Glomerular visceral epithelial cell (primary cell): ENCODE results near the gene MYO15A.

Experiments
- DNase-seq: peaks from one replicate; pipeline ENCODE4 v3.0.0-alpha.2; 2016; ENCODE audit errors: extremely low spot score

MYO15A gene

DNA sequence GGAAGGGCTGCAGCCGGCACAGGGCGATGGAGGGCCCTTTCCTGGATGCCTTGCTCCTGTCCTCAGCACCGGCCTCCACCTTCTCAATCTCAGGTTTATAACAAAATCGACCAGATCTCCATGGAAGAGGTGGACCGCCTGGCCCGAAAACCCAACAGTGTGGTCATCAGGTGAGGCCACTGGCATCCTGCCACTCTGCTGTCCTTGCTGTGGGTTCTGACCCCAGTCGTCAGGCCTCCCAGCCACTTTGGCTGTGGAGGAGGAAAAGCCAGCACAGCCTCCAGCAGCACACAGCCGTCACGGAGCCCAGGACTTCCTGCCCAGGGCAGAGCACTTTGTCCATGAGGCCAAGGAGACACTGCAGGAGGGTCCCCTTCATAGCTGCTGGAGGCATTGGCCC lies 6.7 kb upstream of the MYO15A start:
- DNase-seq = no peak

DNA sequence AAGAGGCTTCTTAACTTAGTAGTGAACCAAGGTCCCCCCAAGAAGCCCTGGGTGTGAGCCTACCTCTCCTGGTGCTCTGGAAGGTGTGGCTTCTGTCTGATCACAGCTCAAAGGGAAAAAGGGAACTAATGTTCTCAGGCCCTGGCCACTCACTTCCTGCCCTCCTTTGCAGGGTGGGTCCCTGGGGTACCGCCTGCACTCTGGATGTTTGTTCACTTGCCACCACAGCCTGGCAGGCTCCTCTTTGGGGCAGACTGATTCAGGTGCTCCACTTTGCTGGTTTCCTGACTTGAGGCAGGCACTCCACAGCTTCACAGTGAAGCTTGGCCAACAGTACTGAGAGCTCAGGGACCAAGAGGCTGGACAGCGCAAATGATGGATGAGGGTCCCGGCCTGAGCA lies 5.9 kb upstream of the MYO15A start:
- no peak for DNase-seq

DNA sequence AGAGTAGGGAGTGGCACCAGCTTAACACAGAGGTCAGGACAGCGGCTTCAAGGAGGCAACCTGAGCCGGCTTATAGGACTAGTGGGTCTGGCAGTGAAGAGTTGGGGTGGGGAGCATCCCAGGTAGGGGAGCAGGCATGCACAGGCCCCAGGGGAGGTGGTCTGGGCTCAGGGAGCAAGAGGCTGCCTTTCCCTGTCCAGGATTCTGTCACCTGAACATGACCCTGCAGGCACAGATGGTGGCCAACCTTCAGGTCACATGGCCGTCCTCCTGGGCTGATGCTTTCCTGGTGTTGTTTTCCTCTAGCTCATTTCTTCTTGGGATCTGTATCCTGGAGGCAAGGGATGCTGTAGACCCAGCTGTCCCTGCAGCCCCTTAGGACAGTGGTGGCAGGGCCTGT lies 3.5 kb upstream of the MYO15A start:
- no peak for DNase-seq

DNA sequence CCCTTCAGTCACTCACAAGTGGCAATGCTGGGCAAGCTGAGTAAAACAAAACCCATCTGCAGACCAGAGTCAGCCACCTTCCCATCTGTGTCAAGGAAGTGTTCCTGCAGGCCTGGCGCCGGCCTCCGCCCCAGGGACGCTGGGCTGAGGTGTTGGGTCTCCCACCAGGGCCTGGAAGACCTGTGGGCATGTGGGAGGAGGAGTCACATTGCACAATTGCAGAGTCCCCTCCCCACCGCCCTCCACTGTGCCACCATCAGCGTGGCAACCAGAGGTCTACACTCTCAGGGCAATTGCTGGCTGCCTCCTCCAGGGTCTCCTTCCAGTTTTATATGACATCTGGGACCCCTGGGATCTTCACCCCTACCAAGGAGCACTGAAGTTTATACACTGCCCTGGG lies 3.0 kb upstream of the MYO15A start:
- no peak for DNase-seq

DNA sequence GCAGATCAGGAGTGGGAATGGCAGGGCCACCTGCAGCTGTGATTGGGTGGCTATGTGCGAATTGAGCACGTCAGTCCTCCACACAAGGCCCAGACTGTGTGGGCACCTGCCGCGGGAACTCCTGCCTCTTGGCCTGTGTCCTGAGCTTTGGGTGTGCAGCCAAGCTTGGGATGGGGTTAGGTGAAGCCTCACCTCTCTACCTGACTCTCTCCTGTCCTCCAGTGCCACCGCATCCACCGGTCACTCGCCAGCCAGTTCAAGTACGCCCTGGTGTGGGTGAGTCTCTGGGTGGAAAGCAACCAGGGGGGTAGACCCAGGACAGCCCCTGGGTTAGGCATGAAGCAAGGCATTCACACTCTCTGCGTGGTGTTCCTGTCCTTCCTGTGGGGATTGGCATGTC lies 2.3 kb upstream of the MYO15A start:
- DNase-seq = no peak

DNA sequence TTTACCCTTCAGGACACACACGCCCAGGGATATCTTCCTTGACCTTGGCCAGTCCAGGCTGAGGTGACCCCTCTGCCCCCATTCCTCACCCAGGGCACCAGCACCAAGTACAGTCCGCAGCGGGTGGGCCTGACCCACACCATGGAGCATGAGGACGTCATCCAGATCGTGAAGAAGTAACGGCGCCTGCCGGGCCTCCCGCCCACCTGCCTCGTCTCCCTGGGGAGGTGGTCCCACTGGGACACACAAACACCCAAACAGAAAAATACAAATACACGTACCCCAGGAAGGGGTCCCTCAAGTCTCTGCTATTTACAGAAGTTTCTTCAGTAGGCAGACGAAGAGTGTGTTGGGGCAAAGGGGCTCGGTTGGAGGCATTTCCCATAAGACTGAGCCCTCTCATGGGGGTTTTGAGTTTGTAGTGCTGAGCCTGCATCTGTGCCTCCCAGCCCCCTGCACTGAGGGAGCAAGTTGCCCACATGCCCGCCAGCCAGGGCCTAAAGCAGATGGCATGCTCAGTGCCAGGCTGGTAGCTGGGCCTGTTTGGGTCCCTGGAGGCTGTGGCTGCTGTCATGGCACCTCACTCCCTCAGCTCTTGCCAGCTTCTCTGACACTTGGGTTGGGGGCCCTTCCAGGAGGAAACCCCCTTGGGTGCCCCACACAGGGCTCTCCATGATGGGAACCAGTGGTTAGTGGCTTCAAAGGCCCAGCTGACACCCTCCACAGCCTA lies 1.3 kb upstream of the MYO15A start:
- no peak for DNase-seq

DNA sequence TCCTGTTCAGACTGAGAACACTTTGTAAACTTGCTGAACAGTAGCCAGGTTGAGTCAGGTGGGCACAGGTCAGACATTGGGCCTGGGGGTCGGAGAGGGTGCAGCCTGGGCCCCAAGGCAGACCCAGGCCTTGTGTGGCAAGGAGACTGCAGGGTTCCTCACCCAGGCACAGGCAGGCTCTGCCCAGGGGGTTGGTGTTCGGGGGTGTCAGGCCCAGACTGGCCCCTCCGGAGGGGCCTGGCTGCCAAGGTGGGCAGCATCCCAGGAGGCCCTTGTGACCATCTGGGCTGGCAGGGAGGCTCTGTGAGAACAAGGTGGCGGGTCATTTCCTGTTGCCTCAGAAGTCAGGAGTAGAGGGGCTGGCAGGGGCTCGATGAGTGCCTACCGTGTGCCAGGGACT lies 585 bp upstream of the MYO15A start:
- no peak for DNase-seq

DNA sequence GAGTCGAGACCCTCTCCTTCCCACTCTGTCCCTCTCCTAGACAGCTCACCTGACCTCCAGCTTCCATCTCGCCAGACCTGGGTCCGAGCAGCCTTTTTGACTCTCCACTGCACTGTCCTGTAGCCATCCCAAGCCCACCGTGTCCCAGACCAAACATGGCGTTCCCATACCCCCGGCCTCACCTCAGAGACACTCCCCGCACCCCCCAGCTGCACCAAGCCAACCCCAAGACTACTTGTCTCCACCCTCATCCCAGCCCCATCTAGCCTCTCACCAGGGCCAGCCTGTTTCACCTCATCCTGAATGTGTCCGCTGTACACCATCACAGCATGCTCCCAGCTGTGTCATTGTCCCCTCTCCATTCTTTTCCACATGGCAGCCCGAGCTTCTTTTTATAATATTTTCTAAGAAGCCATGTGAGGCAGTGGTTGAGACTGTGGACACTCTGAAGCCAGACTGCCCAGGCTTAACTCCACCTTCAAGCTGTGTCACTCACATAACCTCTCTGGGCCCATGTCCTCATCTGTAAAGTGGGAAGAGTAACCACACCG lies 1.5 kb downstream of the MYO15A start:
- DNase-seq = no peak

DNA sequence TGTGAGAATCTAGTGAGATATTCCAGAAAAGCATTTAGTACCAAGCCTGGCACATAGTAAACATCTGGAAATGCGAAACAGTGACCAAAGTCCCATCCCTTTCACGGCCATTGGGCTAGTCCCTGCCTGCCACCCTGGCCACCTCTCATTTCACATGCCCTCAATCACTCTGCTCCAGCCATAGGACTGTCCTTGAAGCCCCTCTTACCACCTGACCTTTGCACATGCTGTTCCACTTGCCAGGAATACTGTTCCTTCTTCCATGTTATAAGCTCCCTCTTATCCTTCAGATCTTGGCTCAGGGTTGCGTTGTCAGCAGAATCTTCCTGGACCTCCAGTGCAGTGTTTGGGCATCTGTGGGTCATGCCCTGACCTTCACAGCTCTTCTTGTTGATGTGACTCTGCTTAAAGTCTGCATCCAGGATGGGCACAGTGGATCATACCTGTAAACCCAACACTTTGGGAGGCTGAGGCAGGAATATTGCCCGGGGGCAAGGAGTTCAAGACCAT lies 2.1 kb downstream of the MYO15A start:
- DNase-seq = no peak

DNA sequence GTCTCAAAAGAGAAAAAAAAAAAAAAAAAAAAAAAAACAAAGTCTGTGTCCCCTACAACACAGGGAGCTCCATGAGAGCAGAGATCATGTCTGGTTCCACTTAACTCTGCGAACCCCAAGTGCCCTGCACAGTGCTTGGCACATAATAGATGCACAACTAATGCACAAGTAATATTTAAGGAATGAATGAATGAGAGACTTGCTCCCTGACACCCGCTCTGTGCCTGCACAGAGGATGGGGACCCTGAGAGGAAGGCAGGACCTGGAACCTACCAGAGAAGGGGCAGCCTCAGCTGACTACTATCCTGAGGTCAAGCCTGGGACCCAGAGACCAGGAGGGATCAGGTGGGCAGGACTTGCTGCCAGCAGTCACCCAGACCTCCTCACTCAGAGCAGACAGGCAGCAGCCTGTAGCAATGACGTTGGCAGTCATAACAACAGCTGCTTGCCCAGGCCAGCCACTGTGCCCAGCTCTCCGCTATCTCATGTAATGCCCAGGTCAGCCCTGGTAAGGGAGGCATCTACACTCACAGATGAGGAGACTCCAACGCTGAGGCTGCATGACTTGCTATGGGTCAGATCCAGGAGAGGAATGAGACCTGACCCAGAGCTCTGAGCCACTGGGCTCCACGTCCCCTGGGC lies 2.9 kb downstream of the MYO15A start:
- DNase-seq = no peak

DNA sequence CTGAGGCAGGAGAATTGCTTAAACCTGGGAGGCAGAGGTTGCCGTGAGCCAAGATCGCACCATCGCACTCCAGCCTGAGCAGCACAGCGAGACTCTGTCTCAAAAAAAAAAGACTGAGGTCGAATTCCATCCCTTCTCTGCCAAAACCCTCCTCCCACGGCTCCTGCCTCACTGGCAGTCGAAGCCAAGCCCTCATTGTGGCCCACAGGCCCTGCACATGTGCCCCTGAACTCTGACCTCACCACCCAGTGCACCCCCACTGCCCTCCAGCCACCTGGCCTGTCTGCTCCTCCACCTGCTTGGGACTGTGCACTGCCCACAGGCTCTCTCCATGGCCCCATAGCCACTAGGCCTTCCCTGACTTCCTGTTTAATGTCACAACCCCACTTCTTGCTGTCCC lies 7.0 kb downstream of the MYO15A start:
- DNase-seq = no peak

DNA sequence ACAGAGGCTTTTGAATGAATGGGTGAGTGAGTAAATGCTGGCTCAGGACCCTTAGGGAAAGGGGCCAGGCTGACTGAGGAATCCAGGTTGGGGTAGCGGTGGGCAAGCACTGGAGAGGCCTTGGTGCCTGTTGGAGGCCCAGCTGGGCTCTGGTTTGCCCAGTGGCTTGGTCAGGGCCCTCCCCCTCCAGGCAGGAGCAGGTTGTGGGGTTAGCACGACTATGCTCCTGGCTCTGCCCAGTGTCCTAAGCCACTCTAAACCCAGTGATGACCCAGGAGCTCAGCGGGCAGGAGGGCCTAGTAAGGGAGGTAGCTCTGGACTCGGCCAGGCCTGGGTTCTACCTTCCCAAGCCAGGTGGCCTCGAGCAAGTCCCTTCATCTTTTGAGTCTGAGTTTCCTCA lies 7.5 kb downstream of the MYO15A start:
- DNase-seq = no peak

DNA sequence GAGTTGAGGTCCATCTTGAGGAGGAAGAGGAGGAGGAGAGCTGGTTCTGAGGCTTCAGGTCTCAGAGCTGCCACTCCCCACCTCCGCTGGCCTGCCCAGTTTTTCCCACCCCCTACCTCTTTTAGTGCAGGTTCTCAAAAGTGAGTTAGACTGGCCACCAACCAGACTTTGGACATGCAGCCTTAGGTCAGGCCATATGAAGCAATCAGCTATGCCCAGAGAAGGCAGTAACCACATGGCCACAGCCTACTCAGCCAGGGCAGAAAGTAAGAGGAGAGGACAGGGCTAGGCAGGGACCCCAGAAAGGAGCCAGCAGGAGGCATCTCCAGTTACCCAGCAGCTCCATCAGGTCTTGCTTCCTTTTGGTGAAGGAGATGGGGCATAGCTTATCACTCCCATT lies 9.0 kb downstream of the MYO15A start:
- DNase-seq = no peak

DNA sequence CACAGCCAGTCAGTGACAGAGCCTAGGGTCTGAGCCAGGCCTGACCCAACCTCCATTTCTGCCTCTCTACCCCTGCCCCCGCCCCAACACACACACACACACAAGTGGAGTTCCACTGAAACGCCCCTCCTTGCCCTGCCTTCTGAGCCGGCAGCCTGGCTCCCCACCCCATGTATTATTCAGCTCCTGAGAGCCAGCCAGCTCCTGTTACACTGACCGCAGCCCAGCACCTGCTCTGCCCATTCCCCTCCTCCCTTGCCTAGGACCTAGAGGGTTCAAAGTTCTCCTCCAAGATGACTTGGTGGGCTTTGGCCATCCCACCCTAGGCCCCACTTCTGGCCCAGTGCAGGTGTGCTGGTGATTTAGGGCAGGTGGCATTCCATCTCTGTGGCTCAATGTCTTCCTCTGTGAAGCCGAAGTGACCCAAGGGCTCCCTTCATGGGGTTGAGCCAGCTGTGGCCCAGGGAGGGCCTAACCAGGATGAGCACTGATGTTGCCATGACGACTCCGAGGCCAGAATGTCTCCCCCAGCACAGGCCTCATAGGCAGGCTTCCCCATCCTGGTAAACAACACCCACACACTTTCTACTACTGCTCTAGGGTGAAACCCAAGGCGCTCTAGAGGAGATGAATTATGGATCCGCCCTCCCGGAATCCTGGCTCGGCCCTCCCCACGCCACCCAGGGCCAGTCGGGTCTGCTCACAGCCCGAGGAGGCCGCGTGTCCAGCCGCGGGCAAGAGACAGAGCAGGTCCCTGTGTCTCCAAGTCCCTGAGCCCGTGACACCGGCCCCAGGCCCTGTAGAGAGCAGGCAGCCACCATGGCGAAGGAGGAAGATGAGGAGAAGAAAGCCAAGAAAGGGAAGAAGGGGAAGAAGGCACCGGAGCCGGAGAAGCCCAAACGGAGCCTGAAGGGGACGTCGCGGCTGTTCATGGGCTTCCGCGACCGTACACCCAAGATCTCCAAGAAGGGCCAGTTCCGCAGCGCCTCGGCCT lies 9.7 kb downstream of the MYO15A start:
- no peak for DNase-seq

DNA sequence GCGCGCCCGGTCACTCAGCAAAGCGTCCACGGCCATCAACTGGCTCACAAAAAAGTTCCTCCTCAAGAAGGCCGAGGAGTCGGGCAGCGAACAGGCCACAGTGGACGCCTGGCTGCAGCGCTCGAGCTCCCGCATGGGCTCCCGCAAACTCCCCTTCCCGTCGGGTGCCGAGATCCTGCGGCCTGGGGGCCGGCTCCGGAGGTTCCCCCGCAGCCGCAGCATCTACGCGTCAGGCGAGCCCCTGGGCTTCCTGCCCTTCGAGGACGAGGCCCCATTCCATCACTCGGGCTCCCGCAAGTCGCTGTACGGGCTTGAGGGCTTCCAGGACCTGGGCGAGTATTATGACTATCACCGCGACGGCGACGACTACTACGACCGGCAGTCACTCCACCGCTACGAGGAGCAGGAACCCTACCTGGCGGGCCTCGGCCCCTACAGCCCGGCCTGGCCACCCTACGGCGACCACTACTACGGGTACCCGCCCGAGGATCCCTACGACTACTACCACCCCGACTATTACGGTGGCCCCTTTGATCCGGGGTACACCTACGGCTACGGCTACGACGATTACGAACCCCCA lies 10.7 kb downstream of the MYO15A start:
- no peak for DNase-seq

DNA sequence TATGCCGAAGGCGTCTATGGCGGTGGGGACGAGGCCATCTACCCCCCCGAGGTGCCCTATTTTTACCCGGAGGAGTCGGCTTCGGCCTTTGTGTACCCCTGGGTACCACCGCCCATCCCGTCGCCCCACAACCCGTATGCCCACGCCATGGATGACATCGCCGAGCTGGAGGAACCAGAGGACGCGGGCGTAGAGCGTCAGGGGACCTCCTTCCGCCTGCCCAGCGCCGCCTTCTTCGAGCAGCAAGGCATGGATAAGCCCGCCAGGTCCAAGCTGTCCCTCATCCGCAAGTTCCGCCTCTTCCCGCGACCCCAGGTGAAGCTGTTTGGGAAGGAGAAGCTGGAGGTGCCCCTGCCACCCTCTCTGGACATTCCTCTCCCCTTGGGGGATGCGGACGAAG lies 11.4 kb downstream of the MYO15A start:
- DNase-seq = no peak

DNA sequence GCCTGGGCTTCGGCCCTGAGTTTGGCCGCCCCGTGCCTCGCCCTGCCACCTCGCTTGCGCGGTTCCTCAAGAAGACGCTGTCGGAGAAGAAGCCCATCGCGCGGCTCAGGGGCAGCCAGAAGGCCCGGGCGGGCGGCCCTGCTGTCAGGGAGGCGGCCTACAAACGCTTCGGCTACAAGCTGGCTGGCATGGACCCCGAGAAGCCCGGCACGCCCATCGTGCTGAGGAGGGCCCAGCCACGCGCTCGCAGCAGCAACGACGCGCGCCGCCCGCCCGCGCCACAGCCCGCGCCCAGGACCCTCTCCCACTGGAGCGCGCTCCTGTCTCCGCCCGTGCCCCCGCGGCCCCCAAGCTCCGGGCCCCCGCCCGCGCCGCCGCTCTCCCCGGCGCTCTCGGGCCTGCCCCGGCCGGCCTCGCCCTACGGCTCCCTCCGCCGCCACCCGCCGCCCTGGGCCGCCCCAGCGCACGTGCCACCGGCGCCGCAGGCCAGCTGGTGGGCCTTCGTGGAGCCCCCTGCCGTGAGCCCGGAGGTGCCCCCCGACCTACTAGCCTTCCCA lies 12.0 kb downstream of the MYO15A start:
- no peak for DNase-seq

DNA sequence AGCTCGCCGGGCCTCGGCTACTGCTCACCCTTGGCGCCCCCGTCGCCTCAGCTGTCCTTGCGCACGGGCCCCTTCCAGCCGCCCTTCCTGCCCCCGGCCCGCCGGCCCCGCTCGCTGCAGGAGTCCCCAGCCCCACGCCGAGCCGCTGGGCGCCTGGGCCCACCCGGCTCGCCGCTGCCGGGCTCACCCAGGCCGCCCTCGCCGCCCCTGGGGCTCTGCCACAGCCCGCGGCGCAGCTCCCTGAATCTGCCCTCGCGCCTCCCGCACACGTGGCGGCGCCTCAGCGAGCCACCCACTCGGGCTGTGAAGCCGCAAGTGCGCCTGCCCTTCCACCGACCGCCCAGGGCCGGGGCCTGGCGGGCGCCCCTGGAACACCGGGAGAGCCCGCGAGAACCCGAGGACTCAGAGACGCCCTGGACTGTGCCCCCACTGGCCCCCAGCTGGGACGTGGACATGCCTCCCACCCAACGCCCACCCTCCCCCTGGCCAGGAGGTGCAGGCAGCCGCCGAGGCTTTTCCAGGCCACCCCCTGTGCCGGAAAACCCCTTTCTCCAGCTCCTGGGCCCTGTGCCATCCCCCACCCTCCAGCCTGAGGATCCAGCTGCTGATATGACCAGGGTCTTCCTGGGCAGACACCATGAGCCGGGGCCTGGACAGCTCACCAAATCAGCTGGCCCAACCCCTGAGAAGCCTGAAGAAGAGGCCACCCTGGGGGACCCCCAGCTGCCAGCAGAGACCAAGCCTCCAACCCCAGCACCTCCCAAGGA lies 12.8 kb downstream of the MYO15A start:
- DNase-seq = no peak

DNA sequence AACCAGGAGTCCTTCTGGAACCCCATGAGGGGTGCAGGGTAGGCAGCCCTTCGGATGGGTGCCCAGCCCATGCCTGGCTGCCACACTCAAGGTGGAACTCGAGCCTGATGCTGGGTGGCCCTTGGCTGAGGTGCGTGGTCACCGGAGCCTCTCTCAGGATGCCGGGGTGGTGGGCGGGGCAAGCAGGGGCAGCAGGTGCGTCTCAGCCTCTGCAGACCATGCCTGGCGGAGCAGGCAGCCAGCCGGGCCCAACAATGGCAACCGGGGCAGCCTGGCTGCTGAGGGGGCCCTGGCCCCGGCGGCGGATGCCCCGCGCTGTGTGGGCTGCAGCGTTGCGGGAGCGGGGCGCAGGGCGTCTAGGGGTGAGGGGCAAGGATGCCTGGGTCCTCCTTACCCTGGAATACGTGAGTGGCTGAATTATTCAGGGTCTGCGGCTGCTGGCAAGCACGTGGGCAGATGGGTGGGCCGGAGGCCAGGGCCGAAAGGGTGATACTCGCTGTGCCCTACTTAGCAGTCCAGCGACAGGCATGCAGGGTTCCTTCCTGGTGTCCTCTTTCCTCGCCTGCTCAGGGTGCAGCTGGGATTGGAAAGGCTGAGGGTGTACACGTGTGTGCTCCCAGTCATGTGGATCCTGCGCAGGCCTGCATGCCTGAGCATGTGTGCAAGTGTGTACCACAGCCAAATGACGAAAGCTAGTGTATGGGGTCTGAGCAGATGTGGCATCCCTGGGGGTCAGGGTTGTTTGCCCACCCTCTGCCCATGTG lies 14.6 kb downstream of the MYO15A start:
- DNase-seq = no peak
